ENCODE measurements around the gene SETD1B.
"Not testable (repeated sequence)": the region's sequence is repeated elsewhere in the genome, so short reads cannot be mapped to it uniquely, and the experiment has no call there.

Gene SETD1B

GRCh38 chr12:121787063-121788025 lies 16.5 kb upstream of the SETD1B start:
- no peak overlapping the region for H3K4me3 ChIP-seq (ENCODE audit: low read depth, low read length)
- TF ChIP-seq CTCF (IDR thresholded peaks at IDR 0.05; ENCODE audit: borderline replicate concordance, insufficient read depth, low read depth, low read length): no peak

GRCh38 chr12:121788176-121788818 lies 15.5 kb upstream of the SETD1B start:
- no peak overlapping the region for H3K4me3 ChIP-seq (ENCODE audit: low read depth, low read length)
- no peak for TF ChIP-seq CTCF (IDR thresholded peaks at IDR 0.05; ENCODE audit: borderline replicate concordance, insufficient read depth, low read depth, low read length)

GRCh38 chr12:121789233-121789781 lies 14.5 kb upstream of the SETD1B start:
- no peak for TF ChIP-seq CTCF (IDR thresholded peaks at IDR 0.05; ENCODE audit: borderline replicate concordance, insufficient read depth, low read depth, low read length)
- H3K4me3 ChIP-seq (ENCODE audit: low read depth, low read length): peak overlapping the region; percentile 50

- TF ChIP-seq CTCF (IDR thresholded peaks at IDR 0.05; ENCODE audit: borderline replicate concordance, insufficient read depth, low read depth, low read length): no peak
- peak overlapping the region; percentile 50 for H3K4me3 ChIP-seq (ENCODE audit: low read depth, low read length)
Measured at GRCh38 chr12:121789800-121790728, 13.7 kb upstream of the SETD1B start.

- H3K4me3 ChIP-seq (ENCODE audit: low read depth, low read length): not testable (repeated sequence)
Measured at GRCh38 chr12:121790785-121791184, 13.0 kb upstream of the SETD1B start.

- peak; percentile 23; the same call in 1 of the 2 replicates for TF ChIP-seq CTCF (IDR thresholded peaks at IDR 0.05; ENCODE audit: borderline replicate concordance, insufficient read depth, low read depth, low read length)
- H3K4me3 ChIP-seq (ENCODE audit: low read depth, low read length): peak overlapping the region; percentile 95
Measured at GRCh38 chr12:121791671-121792551, 11.9 kb upstream of the SETD1B start.
